ENCODE measurements around the gene CSPG4.

Gene CSPG4

DNA sequence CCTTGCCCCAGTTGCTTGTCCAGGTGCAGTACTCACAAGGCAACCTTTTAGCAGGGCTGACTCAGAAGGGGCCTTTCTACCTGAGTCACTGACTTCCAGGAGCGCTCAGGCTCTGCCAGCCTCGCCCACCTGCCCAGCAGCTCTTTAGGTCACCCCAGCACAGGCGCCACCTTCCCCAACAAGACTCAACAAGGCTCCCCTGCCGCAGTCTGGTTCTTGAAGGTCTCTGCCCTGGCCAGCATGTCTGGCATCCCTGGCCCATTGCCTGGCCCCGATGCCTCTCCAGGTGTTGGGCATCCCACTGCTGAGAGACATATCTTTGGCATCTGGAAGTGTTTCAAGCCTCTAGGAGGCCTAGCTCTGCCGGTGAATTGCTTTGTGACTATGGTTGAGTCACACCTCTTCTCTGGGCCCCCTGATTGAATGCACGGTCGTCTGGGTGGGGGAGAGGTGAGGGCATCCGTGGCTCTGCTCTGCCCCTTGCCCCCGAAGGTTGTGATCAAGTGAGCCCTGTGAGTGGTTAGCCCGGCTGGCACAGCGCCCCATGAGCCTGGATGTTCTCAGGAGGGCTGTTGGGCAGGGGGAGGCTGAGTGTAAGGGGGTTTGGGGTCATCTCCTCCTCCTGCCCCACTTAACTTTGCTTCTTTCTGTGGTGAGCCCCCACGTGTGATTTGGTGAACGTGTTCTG, 43.3 kb downstream of the CSPG4 start:
- Mint-ChIP-seq H3K4me3 (no peak overlapping the region), H3K9me3 (no peaks in the 10 kb centered on the region), H3K4me1 (no peaks in the 10 kb centered on the region), H3K27me3 (peaks cover 22% of the 10 kb centered on the region), H3K27ac (no peak overlapping the region), H3K36me3 (no peaks in the 10 kb centered on the region)
- ATAC-seq = no peak

DNA sequence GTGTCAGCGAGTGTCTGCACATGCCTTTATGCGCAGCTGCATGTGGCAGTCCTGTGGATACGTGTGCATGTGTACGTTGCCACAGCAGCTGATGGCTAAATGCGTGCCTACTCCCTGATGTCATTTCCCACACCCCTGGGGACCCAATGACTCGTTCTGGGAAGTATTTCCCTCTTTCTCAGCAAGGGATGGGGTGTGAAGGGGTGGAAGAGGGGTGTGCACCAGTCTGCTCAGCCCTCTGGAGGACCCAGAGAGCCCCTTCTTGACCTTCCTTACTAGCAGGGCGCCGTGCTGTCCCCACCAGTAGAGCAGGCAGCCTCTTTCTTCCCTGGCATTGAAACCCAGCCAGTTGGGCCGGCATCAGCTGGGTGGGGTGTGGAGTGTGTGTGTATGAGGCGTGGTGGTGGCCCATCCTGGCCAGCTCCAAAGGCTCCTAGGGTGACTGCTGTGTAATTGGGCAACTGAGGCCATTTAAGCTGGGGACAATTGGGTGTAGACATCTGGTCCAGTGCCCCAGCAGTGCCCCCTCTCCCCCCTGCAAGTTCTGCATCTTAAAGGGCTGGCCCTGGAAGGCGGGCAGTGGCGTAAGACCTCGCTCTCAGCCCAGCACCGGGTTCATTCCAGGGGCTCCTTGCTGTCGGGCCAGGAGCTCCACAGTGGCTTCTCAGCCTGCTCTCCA, 45.7 kb downstream of the CSPG4 start:
- no peaks in the 10 kb centered on the region for H3K9me3 Mint-ChIP-seq
- peaks cover 22% of the 10 kb centered on the region for H3K27me3 Mint-ChIP-seq
- no peaks in the 10 kb centered on the region for H3K36me3 Mint-ChIP-seq
- no peak overlapping the region for H3K4me3 Mint-ChIP-seq
- no peak for ATAC-seq
- H3K4me1 Mint-ChIP-seq = no peaks in the 10 kb centered on the region
- H3K27ac Mint-ChIP-seq = no peak overlapping the region

DNA sequence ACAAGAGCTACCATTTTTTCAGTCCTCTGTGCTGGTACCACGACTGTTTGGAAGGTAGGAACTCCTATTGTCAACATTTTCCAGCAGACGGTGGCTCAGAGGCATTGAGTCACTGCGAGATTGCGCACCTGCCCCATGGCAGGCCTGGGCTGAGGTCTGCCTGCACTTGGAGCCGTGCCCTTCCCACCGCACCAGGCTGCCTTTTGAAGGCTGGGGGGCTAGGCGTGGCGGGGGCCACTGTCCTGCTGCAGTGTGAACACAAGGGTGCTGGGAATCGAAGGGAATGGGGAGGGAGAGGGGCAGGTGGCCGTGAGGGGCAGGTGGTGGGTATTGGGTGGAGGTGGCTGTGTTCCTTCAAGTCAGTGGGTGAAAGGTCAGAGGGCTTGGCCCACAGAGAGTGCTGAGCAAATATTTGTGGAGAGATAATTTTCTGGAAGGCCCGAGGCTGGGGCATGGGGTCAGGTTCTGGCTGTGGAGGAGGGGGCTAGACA, 48.7 kb downstream of the CSPG4 start:
- H3K27me3 Mint-ChIP-seq = peaks cover 22% of the 10 kb centered on the region
- no peaks in the 10 kb centered on the region for H3K9me3 Mint-ChIP-seq
- ATAC-seq = no peak
- no peaks in the 10 kb centered on the region for H3K4me1 Mint-ChIP-seq
- no peaks in the 10 kb centered on the region for H3K36me3 Mint-ChIP-seq
- H3K4me3 Mint-ChIP-seq = no peak overlapping the region
- H3K27ac Mint-ChIP-seq = no peak overlapping the region

DNA sequence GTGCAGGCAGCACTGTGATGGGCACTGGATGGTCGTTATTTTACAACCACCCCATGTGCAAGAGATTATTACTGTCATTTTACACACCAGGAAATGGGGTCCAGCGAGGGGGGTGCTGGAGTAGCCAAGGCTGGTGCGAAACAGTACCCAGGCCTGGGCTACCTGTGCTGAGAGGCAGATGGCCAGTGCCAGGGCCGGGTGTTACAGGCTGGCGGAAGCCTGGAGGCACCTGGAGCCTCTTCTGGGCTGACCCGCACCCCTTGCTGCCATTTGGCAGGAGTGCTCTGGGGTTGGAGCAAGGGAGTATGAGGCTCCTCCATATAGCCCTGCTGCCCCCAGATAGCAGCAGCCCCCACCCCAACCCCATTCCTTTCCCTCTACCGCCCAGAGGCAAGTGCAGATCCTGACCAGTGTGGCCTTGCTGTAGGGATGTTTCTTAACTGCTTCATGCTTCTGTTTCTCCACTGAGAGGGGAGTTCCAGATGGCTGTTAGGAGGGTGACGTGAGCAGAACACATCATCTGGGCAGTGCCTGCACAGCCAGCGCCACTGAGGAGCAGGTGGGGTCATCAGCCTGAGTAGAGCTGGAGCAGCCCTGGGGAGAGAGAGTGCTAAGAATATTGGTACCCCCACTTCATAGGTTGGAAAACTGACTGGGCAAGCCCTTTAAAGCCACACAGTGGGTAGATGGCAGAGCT, 49.7 kb downstream of the CSPG4 start:
- Mint-ChIP-seq H3K27me3 (peaks cover 15% of the 10 kb centered on the region), H3K9me3 (no peaks in the 10 kb centered on the region), H3K4me1 (no peaks in the 10 kb centered on the region), H3K27ac (no peak overlapping the region), H3K4me3 (no peak overlapping the region), H3K36me3 (no peaks in the 10 kb centered on the region)
- ATAC-seq = no peak

DNA sequence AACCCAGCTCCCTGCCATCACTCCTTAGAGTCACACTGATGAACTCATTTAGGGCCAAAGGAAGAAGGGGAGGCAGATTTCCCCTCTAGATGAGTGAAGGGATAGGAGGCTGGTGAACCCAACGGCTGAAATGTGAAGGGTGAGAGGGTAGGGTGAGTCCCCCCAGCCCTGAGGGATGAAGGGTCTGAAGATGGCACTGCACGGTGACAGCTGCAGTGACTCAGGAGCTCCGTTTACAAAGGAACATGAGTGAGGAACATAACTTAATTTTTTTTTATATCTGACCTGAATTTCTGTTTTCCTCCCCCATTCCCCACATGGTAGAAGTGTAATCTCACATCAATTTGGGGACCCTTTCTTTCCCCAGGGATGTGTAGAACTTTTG, 50.9 kb downstream of the CSPG4 start:
- H3K4me3 Mint-ChIP-seq = no peak overlapping the region
- no peaks in the 10 kb centered on the region for H3K36me3 Mint-ChIP-seq
- no peak overlapping the region for H3K27ac Mint-ChIP-seq
- peaks cover 15% of the 10 kb centered on the region for H3K27me3 Mint-ChIP-seq
- ATAC-seq = no peak
- H3K4me1 Mint-ChIP-seq = no peaks in the 10 kb centered on the region
- no peaks in the 10 kb centered on the region for H3K9me3 Mint-ChIP-seq

DNA sequence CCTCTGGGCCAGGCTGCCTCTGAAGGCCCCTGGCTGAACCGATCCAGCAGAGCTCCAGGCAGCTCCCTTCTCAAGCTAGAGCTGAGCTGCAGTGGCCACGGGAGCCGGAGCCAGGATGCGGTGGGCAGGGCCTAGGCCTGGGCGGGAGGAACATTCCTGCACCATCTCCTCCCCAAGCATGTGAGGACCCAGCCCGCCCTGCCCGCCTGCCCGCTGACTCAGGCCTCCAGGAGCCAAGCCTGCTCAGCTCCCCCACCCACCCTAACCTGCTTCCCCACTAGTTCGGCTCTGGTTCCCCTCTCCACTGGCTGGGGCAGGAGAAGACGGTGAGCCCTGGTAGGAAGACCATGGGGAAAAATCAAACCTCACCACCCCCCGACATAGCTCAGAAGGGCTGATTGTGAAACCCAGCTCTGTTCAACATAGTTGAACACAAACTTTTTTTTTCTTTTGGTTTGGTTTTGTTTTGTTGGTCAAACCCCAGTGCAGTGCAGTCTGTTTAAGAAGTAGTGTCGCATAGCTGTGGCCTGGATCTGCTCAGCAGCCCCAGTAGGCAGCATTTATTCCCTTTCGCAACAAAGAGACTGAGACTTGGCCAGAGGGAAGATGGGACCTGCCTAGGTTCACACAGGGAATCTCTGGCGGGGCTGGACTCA, 51.4 kb downstream of the CSPG4 start:
- Mint-ChIP-seq H3K4me3 (no peak overlapping the region), H3K27ac (no peak overlapping the region), H3K36me3 (no peaks in the 10 kb centered on the region), H3K4me1 (no peaks in the 10 kb centered on the region), H3K27me3 (peaks cover 9% of the 10 kb centered on the region), H3K9me3 (no peaks in the 10 kb centered on the region)
- ATAC-seq = no peak

DNA sequence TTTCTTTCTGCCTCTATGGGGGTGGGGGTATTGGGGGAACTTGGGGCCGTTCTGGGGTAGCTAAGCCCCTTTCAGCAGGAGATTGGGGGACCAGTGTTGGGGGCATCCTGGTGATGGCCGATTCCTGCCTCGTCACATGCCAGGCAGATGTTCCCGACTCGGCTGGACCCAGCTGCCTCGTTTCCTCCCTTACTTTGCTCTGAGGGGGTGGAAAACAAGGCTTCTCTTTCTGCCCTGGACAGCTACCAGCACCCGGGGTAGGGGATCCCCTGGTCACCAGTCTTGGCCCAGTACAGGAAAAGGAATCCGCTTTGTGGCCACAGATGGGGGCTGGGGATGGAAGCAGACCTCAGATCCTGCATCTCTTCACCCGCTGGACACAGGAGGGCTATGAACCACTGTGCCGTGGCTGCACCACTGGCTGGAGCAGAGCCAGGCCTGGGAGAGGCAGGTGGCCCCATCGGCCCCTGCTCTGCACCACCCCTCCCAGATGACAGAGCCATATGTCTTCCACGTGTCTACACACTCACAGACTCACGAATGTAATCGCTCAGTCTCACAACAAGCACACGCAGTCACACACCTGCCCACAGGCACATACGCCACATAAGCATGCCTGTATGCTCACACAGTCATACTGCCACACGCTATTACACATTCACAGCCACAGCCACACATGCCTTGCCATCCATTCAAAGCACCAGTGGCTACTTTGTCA, 52.6 kb downstream of the CSPG4 start:
- H3K27me3 Mint-ChIP-seq = no peaks in the 10 kb centered on the region

DNA sequence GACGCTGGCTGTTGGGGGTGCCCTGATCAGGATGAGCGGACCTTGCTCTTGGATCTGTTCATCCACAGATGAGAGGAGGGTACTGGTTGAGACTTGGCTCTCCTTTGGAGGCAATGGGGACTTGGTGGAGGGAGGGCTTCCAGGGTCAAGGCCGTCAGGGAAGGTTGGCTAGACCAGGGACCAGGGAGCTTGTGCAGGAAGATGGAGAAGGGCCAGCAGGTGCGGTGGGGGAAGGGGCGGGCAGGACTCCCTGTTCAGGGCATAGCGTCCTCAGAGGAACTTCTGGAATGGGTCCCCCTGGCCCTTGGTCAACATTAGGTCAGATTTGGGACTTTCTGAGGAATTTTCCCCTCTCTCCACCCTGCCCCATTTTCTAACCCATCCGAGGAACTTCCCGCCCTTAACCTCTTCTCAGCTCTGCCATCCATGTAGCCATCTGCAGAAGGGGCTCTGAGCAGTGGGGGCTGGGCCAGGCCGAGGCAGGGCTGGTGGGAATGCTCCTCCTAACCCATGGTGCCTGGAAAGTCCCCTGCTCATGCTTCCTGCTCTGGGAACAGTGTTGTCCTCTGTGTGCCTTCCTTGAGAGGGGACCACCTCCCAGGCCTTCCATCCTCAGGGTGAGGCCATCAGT, 53.4 kb downstream of the CSPG4 start:
- no peaks in the 10 kb centered on the region for H3K27me3 Mint-ChIP-seq
- no peaks in the 10 kb centered on the region for H3K4me1 Mint-ChIP-seq
- H3K9me3 Mint-ChIP-seq = no peaks in the 10 kb centered on the region
- ATAC-seq = no peak
- H3K4me3 Mint-ChIP-seq = no peak overlapping the region
- H3K36me3 Mint-ChIP-seq = no peaks in the 10 kb centered on the region
- no peak overlapping the region for H3K27ac Mint-ChIP-seq

More for the DNA sequence above, 52.6 kb downstream of the CSPG4 start:
- no peak for ATAC-seq
- Mint-ChIP-seq H3K27ac (no peak overlapping the region), H3K4me3 (no peak overlapping the region), H3K4me1 (no peaks in the 10 kb centered on the region), H3K9me3 (no peaks in the 10 kb centered on the region), H3K36me3 (no peaks in the 10 kb centered on the region)

DNA sequence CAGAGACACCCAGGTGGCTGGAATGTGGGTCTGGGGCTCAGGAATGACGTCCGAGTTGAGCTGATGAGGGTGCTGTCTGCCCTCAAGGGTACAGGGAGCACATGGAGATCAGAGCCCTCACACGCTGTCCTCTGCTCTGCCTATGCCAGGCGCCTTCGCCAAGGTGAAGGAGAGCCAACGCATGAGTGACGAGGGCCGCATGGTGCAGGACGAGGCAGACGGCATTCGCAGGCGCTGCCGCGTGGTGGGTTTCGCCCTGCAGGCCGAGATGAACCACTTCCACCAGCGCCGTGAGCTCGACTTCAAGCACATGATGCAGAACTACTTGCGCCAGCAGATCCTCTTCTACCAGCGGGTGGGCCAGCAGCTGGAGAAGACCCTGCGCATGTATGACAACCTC, 55.8 kb downstream of the CSPG4 start:
- Mint-ChIP-seq H3K4me3 (no peak overlapping the region), H3K27ac (no peak overlapping the region), H3K4me1 (peaks cover 4% of the 10 kb centered on the region), H3K9me3 (no peaks in the 10 kb centered on the region), H3K36me3 (no peaks in the 10 kb centered on the region), H3K27me3 (no peaks in the 10 kb centered on the region)
- no peak for ATAC-seq

DNA sequence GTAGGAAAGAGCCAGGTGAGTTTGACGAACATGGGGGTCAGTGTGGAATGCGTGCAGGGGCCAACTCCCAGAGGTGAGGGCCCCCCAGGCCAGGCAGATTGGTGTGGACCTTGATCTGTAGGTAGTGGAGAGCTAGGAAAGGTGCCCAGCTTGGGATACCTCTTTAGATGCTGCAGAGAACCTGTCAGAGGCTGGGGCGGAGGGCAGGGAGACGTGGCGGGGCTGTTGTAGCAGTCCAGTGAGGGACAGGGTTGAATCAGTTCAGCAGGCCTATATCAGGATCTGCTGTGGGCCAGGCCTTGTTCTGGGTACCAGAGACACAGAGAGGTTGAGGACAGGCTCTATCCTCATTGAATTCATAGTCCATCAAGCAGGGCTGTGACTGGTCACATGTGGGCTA, 56.3 kb downstream of the CSPG4 start:
- Mint-ChIP-seq H3K27ac (no peak overlapping the region), H3K27me3 (no peaks in the 10 kb centered on the region), H3K9me3 (no peaks in the 10 kb centered on the region), H3K4me3 (no peak overlapping the region), H3K4me1 (peaks cover 7% of the 10 kb centered on the region), H3K36me3 (no peaks in the 10 kb centered on the region)
- no peak for ATAC-seq

DNA sequence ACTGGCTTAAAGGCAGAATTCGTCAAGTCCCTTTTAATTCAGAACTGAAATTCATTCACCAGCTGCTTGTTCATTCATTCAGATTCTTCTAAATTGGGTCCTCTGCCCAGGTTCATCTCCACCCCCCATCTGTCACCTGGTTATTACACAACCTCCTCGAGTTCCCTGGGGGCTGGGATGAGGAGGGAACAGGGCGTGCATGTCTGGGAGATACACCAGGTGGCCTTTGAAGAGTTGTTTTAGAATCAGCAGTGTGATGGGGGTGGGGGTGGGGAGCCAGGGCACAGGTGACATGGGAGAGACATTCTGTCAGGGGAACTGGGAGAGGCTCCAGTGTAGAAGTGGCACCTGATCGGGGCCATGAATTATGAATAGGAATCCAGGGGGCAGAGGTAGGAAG, 56.7 kb downstream of the CSPG4 start:
- ATAC-seq = no peak
- Mint-ChIP-seq H3K9me3 (no peaks in the 10 kb centered on the region), H3K27me3 (no peaks in the 10 kb centered on the region), H3K4me3 (no peak overlapping the region), H3K4me1 (peaks cover 11% of the 10 kb centered on the region), H3K36me3 (no peaks in the 10 kb centered on the region), H3K27ac (no peak overlapping the region)

DNA sequence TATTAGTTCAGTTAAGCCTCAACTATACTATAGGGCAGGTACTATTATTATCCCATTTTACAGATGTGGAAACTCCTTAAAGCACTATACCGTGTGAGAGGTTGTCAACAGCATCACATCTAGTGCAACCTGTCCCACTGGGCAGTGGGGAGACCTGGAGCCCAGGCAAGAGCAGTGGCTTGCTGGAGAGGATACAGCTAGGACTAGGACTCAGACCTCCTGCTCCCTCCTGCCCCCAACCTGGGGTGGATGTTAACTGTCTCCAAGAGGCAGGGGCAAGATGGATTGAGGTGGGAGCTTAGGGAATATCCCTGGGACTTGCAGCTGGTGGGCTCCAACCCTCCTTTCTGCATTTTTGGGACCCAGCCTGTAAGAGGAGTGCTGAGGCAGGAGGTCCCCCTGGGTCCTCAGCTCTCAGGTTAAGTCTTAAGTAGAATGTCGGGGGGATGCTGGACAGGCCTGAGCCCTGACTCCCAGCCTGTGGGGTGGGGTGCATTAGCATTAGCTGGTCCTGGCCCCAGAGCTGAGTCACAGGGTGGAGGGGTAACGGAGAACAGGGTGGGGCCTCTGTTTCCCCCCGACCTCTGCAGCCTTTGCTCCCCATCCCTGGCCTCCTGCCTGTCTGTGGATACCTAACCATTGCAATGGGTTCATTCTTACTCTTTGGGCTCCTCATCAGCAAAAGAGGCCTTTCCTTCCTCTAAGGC, 58.3 kb downstream of the CSPG4 start:
- Mint-ChIP-seq H3K4me1 (peaks cover 11% of the 10 kb centered on the region), H3K27ac (no peak overlapping the region), H3K9me3 (no peaks in the 10 kb centered on the region), H3K36me3 (no peaks in the 10 kb centered on the region), H3K4me3 (no peak overlapping the region), H3K27me3 (no peaks in the 10 kb centered on the region)
- no peak for ATAC-seq

DNA sequence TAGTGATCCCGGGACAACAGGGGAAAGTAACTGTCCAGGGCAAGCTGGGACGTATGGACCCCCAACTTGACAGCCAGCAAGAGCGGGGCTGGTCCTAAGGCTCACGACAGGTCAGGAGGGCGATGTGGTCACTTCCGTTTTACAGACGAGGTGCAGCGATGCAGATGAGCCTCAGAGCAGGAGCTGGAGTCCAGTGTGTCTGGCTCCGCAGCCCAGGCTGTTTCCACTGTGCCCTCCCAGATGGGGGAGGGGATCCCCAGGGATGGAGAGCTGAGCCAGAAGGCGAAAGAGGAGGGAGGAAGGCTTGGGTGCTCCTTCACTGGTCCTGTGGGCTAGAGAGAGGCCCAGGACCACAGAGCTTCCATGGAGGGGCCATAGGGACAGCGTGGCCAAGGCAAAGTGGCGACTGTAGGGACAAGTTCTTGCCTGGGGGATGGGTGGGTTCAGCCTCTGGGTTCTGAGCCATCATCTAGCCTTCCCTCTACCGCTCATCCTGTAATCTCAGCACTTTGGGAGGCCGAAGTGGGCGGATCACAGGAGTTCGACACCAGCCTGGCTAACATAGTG, 59.2 kb downstream of the CSPG4 start:
- no peak for ATAC-seq
- Mint-ChIP-seq H3K9me3 (no peaks in the 10 kb centered on the region), H3K27me3 (peaks cover 8% of the 10 kb centered on the region), H3K36me3 (no peaks in the 10 kb centered on the region), H3K4me3 (no peak overlapping the region), H3K27ac (no peak overlapping the region), H3K4me1 (peaks cover 11% of the 10 kb centered on the region)
